HG03060 (cell line): ENCODE results near the gene SFR1.

Experiments used
- ATAC-seq: cut with Tn5 transposase; IDR thresholded peaks from one replicate; pipeline ENCODE4 v1.9.1; 2021; ENCODE audit warnings: low read depth, moderate number of reproducible peaks; ENCODE audit not compliant: unreplicated experiment

Gene SFR1

GRCh38 chr10:104121485-104122224, at the start of gene SFR1:
Gene SFR1, plus strand, starts transcription at chr10:104122171. Its CDS starts 13 bp downstream, at chr10:104122184.
- peak; percentile 69 for ATAC-seq

- ATAC-seq: no peak
Observed at GRCh38 chr10:104072786-104073185, 49.2 kb upstream of the SFR1 start.

- no peak for ATAC-seq
Observed at GRCh38 chr10:104074505-104074904, 47.5 kb upstream of the SFR1 start.

- ATAC-seq: no peak
Observed at GRCh38 chr10:104076743-104077160, 45.2 kb upstream of the SFR1 start.

- no peak for ATAC-seq
Observed at GRCh38 chr10:104077247-104077646, 44.7 kb upstream of the SFR1 start.

- no peak for ATAC-seq
Observed at GRCh38 chr10:104077663-104078151, 44.3 kb upstream of the SFR1 start.

GRCh38 chr10:104080762-104081161, 41.2 kb upstream of the SFR1 start:
- no peak for ATAC-seq

- no peak for ATAC-seq
Observed at GRCh38 chr10:104081998-104082397, 40.0 kb upstream of the SFR1 start.

GRCh38 chr10:104084482-104085142, 37.4 kb upstream of the SFR1 start:
- no peak for ATAC-seq

- ATAC-seq: no peak
Observed at GRCh38 chr10:104085801-104086400, 36.1 kb upstream of the SFR1 start, which contains the start of gene COL17A1. Gene COL17A1, minus strand, starts transcription at chr10:104085880. Its CDS starts 5,207 bp downstream, at chr10:104080673.

GRCh38 chr10:104088239-104088638, 33.7 kb upstream of the SFR1 start:
- no peak for ATAC-seq

- no peak for ATAC-seq
Observed at GRCh38 chr10:104089621-104090020, 32.4 kb upstream of the SFR1 start.

- ATAC-seq: no peak
Observed at GRCh38 chr10:104090611-104091010, 31.4 kb upstream of the SFR1 start.

GRCh38 chr10:104092749-104093148, 29.2 kb upstream of the SFR1 start:
- ATAC-seq: no peak

- ATAC-seq: no peak
Observed at GRCh38 chr10:104096692-104097091, 25.3 kb upstream of the SFR1 start.

GRCh38 chr10:104098358-104098925, 23.5 kb upstream of the SFR1 start:
- ATAC-seq: no peak

GRCh38 chr10:104099269-104099668, 22.7 kb upstream of the SFR1 start:
- ATAC-seq: no peak

- ATAC-seq: no peak
Observed at GRCh38 chr10:104099941-104100340, 22.0 kb upstream of the SFR1 start.

GRCh38 chr10:104100795-104101194, 21.2 kb upstream of the SFR1 start:
- ATAC-seq: no peak

GRCh38 chr10:104101902-104102301, 20.1 kb upstream of the SFR1 start:
- ATAC-seq: no peak

- no peak for ATAC-seq
Observed at GRCh38 chr10:104103956-104104355, 18.0 kb upstream of the SFR1 start.
